Endothelial cell (in vitro differentiated cells): Measurements from ENCODE around the gene MICU2. TPM values are rescaled to one million over a fixed set of nuclear protein-coding genes. Genes with fewer than 3 reads are reported as not detected.

Source experiments
- DNase-seq: peaks from one replicate; pipeline ENCODE4 v3.0.0; 2021; ENCODE audit warnings: low spot score
- H3K27ac Mint-ChIP-seq: one replicate; pipeline ENCODE4 v1.8.0; 2021; ENCODE audit warnings: mixed read lengths, inconsistent platforms; ENCODE audit not compliant: unreplicated experiment
- H3K27me3 Mint-ChIP-seq: one replicate; pipeline ENCODE4 v1.8.0; 2021; ENCODE audit warnings: mild to moderate bottlenecking, moderate library complexity, mixed read lengths, inconsistent platforms; ENCODE audit not compliant: unreplicated experiment
- H3K36me3 Mint-ChIP-seq: one replicate; pipeline ENCODE4 v1.8.0; 2021; ENCODE audit warnings: mild to moderate bottlenecking, low read depth, mixed read lengths, inconsistent platforms; ENCODE audit not compliant: unreplicated experiment
- H3K4me1 Mint-ChIP-seq: one replicate; pipeline ENCODE4 v1.8.0; 2021; ENCODE audit warnings: mild to moderate bottlenecking, mixed read lengths, inconsistent platforms; ENCODE audit not compliant: unreplicated experiment
- H3K4me3 Mint-ChIP-seq: one replicate; pipeline ENCODE4 v1.8.0; 2021; ENCODE audit warnings: mild to moderate bottlenecking, mixed read lengths, inconsistent platforms; ENCODE audit not compliant: unreplicated experiment
- H3K9me3 Mint-ChIP-seq: one replicate; pipeline ENCODE4 v1.8.0; 2021; ENCODE audit warnings: mixed read lengths, inconsistent platforms; ENCODE audit not compliant: unreplicated experiment
- total RNA-seq: library from RNA; stranded (reverse); fragmentation: NEBNext Ultra II Directional; extraction: Animal tissue kit (Norgen Biotek cat#: 25700); gene quantifications from one replicate; pipeline ENCODE4 v1.2.1, GENCODE V29; 2021; ENCODE audit not compliant: unreplicated experiment
- TF ChIP-seq, protein P1 (sequence below): fragments of 200-600 bp; sonication (generic); IDR thresholded peaks from one replicate; pipeline ENCODE4 v1.5.0; 2021; ENCODE audit warnings: antibody characterized with exemption; ENCODE audit not compliant: unreplicated experiment

The MICU2 gene
- total RNA-seq, 1 donor from 2014 or later, result 22.3 TPM

GRCh38 chr13:21619633-21620220, 15.8 kb upstream of the MICU2 start:
- no peaks in the 10 kb centered on the region for H3K4me1 Mint-ChIP-seq

GRCh38 chr13:21616880-21617279, 12.9 kb upstream of the MICU2 start:
- no peaks in the 10 kb centered on the region for H3K4me1 Mint-ChIP-seq
- no peaks in the 10 kb centered on the region for H3K36me3 Mint-ChIP-seq
- DNase-seq, result no peak
- no peak overlapping the region for H3K27ac Mint-ChIP-seq
- TF ChIP-seq, protein P1, sequence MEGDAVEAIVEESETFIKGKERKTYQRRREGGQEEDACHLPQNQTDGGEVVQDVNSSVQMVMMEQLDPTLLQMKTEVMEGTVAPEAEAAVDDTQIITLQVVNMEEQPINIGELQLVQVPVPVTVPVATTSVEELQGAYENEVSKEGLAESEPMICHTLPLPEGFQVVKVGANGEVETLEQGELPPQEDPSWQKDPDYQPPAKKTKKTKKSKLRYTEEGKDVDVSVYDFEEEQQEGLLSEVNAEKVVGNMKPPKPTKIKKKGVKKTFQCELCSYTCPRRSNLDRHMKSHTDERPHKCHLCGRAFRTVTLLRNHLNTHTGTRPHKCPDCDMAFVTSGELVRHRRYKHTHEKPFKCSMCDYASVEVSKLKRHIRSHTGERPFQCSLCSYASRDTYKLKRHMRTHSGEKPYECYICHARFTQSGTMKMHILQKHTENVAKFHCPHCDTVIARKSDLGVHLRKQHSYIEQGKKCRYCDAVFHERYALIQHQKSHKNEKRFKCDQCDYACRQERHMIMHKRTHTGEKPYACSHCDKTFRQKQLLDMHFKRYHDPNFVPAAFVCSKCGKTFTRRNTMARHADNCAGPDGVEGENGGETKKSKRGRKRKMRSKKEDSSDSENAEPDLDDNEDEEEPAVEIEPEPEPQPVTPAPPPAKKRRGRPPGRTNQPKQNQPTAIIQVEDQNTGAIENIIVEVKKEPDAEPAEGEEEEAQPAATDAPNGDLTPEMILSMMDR, result no peak
- no peak overlapping the region for H3K4me3 Mint-ChIP-seq
- H3K27me3 Mint-ChIP-seq, result no peaks in the 10 kb centered on the region
- no peaks in the 10 kb centered on the region for H3K9me3 Mint-ChIP-seq

More at GRCh38 chr13:21619633-21620220, 15.8 kb upstream of the MICU2 start:
- no peaks in the 10 kb centered on the region for H3K36me3 Mint-ChIP-seq
- no peak overlapping the region for H3K4me3 Mint-ChIP-seq
- H3K27ac Mint-ChIP-seq, result no peak overlapping the region
- TF ChIP-seq, protein P1, result no peak
- DNase-seq, result no peak
- H3K9me3 Mint-ChIP-seq, result no peaks in the 10 kb centered on the region
- H3K27me3 Mint-ChIP-seq, result peaks cover 3% of the 10 kb centered on the region

DNA sequence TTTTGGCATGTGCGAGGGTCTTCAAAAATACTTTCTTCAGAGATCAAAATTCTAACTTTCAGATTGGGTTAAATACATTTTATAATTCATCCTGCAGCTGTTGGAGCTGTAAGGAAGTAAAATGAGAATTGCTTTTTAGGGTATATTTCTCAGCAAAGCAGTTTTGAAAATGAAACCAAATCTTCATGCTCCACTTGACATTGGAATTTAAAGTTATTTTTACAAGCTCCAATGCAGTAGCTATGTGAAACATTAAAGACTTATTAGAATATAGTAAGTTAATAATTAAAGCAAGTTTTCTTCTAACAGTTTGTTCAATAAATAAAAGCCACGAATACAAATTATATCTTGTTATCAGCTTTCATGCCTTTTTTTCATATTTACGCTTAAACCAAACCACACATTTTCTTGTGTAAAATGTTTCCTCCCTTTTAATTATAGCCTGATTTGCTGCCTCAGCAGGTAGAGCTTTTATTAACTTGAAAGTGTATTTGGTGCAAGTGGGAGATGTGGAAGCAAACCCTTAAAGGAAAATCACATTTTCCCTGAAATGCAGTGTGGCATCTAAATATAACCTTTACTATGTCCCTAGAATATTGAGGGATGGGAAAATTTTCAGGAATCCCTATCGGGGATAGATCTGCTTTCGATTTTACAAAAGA, 12.4 kb upstream of the MICU2 start:
- Mint-ChIP-seq H3K9me3 (no peaks in the 10 kb centered on the region), H3K27me3 (no peaks in the 10 kb centered on the region), H3K36me3 (no peaks in the 10 kb centered on the region), H3K27ac (no peak overlapping the region), H3K4me3 (no peak overlapping the region), H3K4me1 (no peaks in the 10 kb centered on the region)
- no peak for DNase-seq
- TF ChIP-seq, protein P1, result no peak

DNA sequence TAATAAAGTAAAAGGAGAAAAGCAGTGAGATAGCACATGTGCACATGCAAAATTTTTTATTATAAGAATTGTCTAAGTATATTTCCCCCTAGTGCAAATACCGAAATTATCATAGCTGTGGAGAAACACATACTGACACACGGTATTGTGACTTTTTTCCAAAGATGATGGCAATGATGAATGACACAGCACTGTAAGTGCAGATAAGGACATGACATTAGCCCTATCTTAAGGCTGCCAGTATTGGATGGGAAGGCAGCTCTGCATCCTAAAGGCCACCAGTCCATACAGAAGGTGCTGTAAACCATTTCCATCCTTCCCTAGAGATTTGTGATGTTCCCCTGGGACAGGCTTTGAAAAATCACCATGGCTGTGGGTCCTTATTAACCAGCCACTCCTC, 11.5 kb upstream of the MICU2 start:
- no peak overlapping the region for H3K27ac Mint-ChIP-seq
- H3K27me3 Mint-ChIP-seq, result no peaks in the 10 kb centered on the region
- TF ChIP-seq, protein P1, result no peak
- H3K4me3 Mint-ChIP-seq, result no peak overlapping the region
- no peaks in the 10 kb centered on the region for H3K36me3 Mint-ChIP-seq
- H3K4me1 Mint-ChIP-seq, result no peaks in the 10 kb centered on the region
- H3K9me3 Mint-ChIP-seq, result no peaks in the 10 kb centered on the region
- no peak for DNase-seq

- no peak for DNase-seq
- TF ChIP-seq, protein P1, result no peak
- no peak overlapping the region for H3K27ac Mint-ChIP-seq
- H3K4me3 Mint-ChIP-seq, result no peak overlapping the region
- no peaks in the 10 kb centered on the region for H3K36me3 Mint-ChIP-seq
- no peaks in the 10 kb centered on the region for H3K27me3 Mint-ChIP-seq
- H3K4me1 Mint-ChIP-seq, result no peaks in the 10 kb centered on the region
- H3K9me3 Mint-ChIP-seq, result no peaks in the 10 kb centered on the region
Measured at GRCh38 chr13:21613791-21614190, 9.8 kb upstream of the MICU2 start.
